DOHH2 (cell line): Measurements from ENCODE around the gene LIFR.

ENCODE experiments used
- H3F3A ChIP-seq: fragments of 200-600 bp; sonication (generic), shearing (Covaris generic); 2 replicates; pipeline ENCODE4 v1.6.0; 2016; ENCODE audit warnings: antibody characterized with exemption, mild to moderate bottlenecking; ENCODE audit not compliant: control insufficient read depth, insufficient read depth
- H3K27ac ChIP-seq: fragments of 200-600 bp; sonication (generic); 2 replicates; pipeline ENCODE4 v1.5.1; 2014; ENCODE audit warnings: low read depth, mild to moderate bottlenecking, low read length, moderate library complexity
- H3K27me3 ChIP-seq: fragments of 200-600 bp; sonication (generic); 2 replicates; pipeline ENCODE4 v1.6.1; 2014; ENCODE audit warnings: mild to moderate bottlenecking, low read length, mixed read lengths; ENCODE audit not compliant: control insufficient read depth
- H3K36me3 ChIP-seq: fragments of 200-600 bp; sonication (generic); 2 replicates; pipeline ENCODE4 v1.6.1; 2014; ENCODE audit warnings: mild to moderate bottlenecking, low read length, moderate library complexity, mixed read lengths; ENCODE audit not compliant: control insufficient read depth
- H3K4me1 ChIP-seq: fragments of 200-600 bp; sonication (generic); 2 replicates; pipeline ENCODE4 v1.6.1; 2014; ENCODE audit warnings: mild to moderate bottlenecking, low read length, mixed read lengths; ENCODE audit not compliant: control insufficient read depth
- H3K4me2 ChIP-seq: fragments of 200-600 bp; sonication (generic); 2 replicates; pipeline ENCODE4 v1.6.0; 2014; ENCODE audit warnings: mild to moderate bottlenecking, low read length, moderate library complexity
- H3K4me3 ChIP-seq: fragments of 200-600 bp; sonication (generic); 2 replicates; pipeline ENCODE4 v1.5.1; 2014; ENCODE audit warnings: mild to moderate bottlenecking, low read length, mixed read lengths
- H3K79me2 ChIP-seq: fragments of 200-600 bp; sonication (generic); 2 replicates; pipeline ENCODE4 v1.6.1; 2014; ENCODE audit warnings: mild to moderate bottlenecking, low read length, mixed read lengths; ENCODE audit not compliant: control insufficient read depth
- H3K9me2 ChIP-seq: fragments of 200-600 bp; sonication (generic); replicated peaks from 2 replicates; pipeline ENCODE4 v1.6.1; 2014; ENCODE audit warnings: mild to moderate bottlenecking, low read length, mixed read lengths; ENCODE audit not compliant: control insufficient read depth
- H3K9me3 ChIP-seq: fragments of 200-600 bp; sonication (generic); 2 replicates; pipeline ENCODE4 v1.6.1; 2014; ENCODE audit warnings: antibody characterized with exemption, low read length, mixed read lengths; ENCODE audit not compliant: control insufficient read depth, insufficient read depth
- H4K20me1 ChIP-seq: fragments of 200-600 bp; sonication (generic); 2 replicates; pipeline ENCODE4 v1.6.0; 2014; ENCODE audit warnings: low read depth, mild to moderate bottlenecking, antibody characterized with exemption, low read length, moderate library complexity; ENCODE audit not compliant: control insufficient read depth, insufficient read depth
- CTCF ChIP-seq: fragments of 200-600 bp; sonication (generic); IDR thresholded peaks from one replicate; pipeline ENCODE4 v1.5.1; 2014; ENCODE audit warnings: antibody characterized with exemption, mild to moderate bottlenecking, low read depth, low read length; ENCODE audit not compliant: poor library complexity, severe bottlenecking
- EZH2phosphoT487 ChIP-seq: fragments of 200-600 bp; sonication (generic); IDR thresholded peaks from 2 replicates; pipeline ENCODE4 v1.6.1; 2017; ENCODE audit warnings: borderline replicate concordance, mild to moderate bottlenecking, antibody characterized with exemption, low read length, moderate library complexity, mixed read lengths

Gene LIFR

GRCh38 chr5:38581597-38581996 is 25.2 kb upstream of the LIFR start:
- no peaks in the 10 kb centered on the region for H3K79me2 ChIP-seq
- H3K4me3 ChIP-seq = no peak overlapping the region
- no peaks in the 10 kb centered on the region for H3K9me2 ChIP-seq
- no peak overlapping the region for H3K4me2 ChIP-seq
- no peaks in the 10 kb centered on the region for H3F3A ChIP-seq
- no peaks in the 10 kb centered on the region for H3K36me3 ChIP-seq
- no peaks in the 10 kb centered on the region for H3K9me3 ChIP-seq
- TF ChIP-seq CTCF = no peak
- TF ChIP-seq EZH2phosphoT487 = no peak
- no peaks in the 10 kb centered on the region for H3K27me3 ChIP-seq
- no peak overlapping the region for H3K27ac ChIP-seq
- H4K20me1 ChIP-seq = no peaks in the 10 kb centered on the region
- no peaks in the 10 kb centered on the region for H3K4me1 ChIP-seq

GRCh38 chr5:38579105-38579504 is 22.7 kb upstream of the LIFR start:
- Histone ChIP-seq H3K27ac (no peak overlapping the region), H3K4me1 (no peaks in the 10 kb centered on the region), H3K9me3 (no peaks in the 10 kb centered on the region), H4K20me1 (no peaks in the 10 kb centered on the region), H3K9me2 (no peaks in the 10 kb centered on the region), H3K79me2 (no peaks in the 10 kb centered on the region), H3K36me3 (no peaks in the 10 kb centered on the region), H3K4me3 (no peak overlapping the region), H3K4me2 (no peak overlapping the region), H3F3A (no peaks in the 10 kb centered on the region), H3K27me3 (no peaks in the 10 kb centered on the region)
- no peak for TF ChIP-seq EZH2phosphoT487
- TF ChIP-seq CTCF = no peak

GRCh38 chr5:38576961-38577684 is 20.7 kb upstream of the LIFR start:
- Histone ChIP-seq H3K36me3 (no peaks in the 10 kb centered on the region), H3K79me2 (no peaks in the 10 kb centered on the region), H3K4me3 (no peak overlapping the region), H4K20me1 (no peaks in the 10 kb centered on the region), H3K4me1 (no peaks in the 10 kb centered on the region), H3F3A (no peaks in the 10 kb centered on the region), H3K4me2 (no peak overlapping the region), H3K27me3 (no peaks in the 10 kb centered on the region), H3K9me3 (no peaks in the 10 kb centered on the region), H3K27ac (no peak overlapping the region), H3K9me2 (no peaks in the 10 kb centered on the region)
- no peak for TF ChIP-seq CTCF
- TF ChIP-seq EZH2phosphoT487 = no peak
